HG02981 (cell line): ENCODE data around the gene DXO.
"Not testable (repeated sequence)": the region's sequence is repeated elsewhere in the genome, so short reads cannot be mapped to it uniquely, and the experiment has no call there.

Source experiments
- ATAC-seq: cut with Tn5 transposase; IDR thresholded peaks from one replicate; pipeline ENCODE4 v1.9.1; 2021; ENCODE audit warnings: mild to moderate bottlenecking, moderate library complexity; ENCODE audit not compliant: unreplicated experiment

Gene DXO

DNA sequence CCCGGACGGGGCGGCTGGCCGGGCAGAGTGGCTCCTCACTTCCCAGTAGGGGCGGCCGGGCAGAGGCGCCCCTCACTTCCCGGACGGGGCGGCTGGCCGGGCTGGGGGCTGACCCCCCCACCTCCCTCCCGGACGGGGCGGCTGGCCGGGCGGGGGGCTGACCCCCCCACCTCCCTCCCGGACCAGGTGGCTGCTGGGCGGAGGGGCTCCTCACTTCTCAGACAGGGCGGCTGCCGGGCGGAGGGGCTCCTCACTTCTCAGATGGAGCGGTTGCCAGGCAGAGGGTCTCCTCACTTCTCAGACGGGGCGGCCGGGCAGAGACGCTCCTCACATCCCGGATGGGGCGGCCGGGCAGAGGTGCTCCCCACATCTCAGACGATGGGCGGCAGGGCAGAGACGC lies 39.8 kb downstream of the DXO start:
- not testable (repeated sequence) for ATAC-seq

DNA sequence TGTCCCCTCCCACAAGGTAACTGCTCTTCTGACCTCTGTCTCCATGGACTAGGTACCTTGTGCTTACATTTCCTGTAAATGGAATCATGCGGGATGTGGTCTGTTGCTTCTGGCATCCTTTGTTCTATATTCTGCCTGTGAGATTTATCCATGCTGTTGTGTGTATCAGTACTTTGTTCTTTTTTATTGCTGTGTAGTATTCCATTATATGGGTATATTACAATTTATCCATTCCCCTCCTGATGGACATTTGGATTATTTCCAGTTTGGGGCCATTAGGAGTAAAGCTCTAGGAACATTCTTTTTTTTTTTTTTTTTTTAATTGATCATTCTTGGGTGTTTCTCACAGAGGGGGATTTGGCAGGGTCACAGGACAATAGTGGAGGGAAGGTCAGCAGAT lies 41.0 kb downstream of the DXO start:
- no peak for ATAC-seq

GRCh38 chr6:31928672-31928939 lies 43.3 kb downstream of the DXO start:
- no peak for ATAC-seq

DNA sequence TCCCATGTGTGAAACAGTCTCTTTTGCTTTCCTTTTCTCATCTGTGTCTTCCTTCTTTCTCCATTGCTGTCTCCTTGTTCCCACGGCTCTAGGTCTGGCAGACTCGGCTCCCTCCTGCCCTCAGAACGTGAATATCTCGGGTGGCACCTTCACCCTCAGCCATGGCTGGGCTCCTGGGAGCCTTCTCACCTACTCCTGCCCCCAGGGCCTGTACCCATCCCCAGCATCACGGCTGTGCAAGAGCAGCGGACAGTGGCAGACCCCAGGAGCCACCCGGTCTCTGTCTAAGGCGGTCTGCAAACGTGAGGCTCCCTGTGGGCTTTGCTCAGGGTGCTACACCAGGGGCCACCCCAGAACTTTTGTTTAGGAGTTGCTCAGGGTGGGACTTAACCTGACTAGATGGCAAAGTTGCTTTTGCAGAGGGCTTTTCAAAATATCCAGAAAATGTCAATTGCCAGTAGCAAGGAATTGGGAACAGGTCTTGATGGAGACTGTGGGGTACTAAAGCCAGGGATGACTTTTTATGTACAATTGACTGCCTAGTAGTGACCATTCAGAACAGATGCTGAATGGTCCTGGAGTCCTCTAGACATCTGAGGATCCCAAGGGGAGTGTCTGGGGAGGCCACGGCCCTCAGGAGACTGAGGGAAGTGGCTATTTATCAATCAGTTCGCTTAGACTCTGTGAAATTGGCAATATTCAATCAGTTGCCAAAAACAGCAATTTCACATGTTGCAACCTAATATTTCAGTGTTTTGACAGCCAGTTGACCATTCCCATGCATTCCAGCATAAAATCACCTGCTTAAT lies 43.9 kb downstream of the DXO start:
- ATAC-seq = no peak

GRCh38 chr6:31927242-31927862 lies 44.6 kb downstream of the DXO start, which contains the start of gene C2:
Gene C2, plus strand, starts transcription at chr6:31927717. Its CDS starts 36 bp downstream, at chr6:31927753.
- no peak for ATAC-seq

DNA sequence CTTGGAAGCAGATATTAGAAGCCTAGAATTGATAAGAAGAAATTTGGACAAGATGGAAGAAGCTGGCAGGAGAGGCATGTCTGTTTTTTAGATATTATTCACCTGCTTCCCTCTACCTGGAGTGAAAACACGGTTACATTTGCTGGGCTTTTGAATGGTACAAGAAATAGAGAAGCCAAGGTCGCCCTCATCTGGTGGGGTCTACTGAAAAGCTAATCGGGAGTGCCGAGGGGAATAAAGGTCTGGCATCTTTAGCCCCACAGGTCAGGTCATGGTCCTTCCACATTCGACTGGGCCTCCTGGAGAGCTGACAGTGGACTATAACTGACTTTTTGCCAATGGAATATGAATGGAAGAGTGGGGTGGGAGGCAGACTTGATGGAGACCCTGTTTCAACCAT lies 49.0 kb downstream of the DXO start:
- ATAC-seq = no peak

DNA sequence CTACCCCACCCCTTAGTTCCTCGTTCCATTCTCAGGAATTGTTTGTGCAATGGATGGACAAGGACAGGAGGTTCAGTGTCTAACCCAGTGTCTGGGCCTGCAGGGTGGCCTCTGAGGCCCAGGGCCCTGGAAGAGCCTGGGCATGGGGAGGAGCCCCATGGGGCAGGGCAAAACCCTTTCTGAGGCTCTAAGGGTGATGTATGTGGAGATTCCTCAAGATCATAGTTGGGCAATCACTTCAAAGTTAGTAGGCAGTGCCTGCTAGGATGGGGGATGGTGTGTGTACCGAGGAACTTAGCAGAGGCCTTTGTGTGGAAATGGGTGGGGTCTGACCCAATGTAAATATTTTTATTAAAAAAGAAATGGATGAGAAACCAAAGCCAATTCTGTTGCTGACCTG lies 51.1 kb downstream of the DXO start:
- ATAC-seq = no peak
